C4-2B (cell line): Measurements from ENCODE around the gene FMNL2.

Experiments used
- H3K27ac ChIP-seq: fragments of 450-650 bp; 2 replicates; pipeline ENCODE4 v1.5.1; 2017
- ZFX ChIP-seq: fragments of 450-650 bp; IDR thresholded peaks from 2 replicates; pipeline ENCODE4 v1.6.1; 2017
- TF ChIP-seq, protein P1 (sequence below): fragments of 450-650 bp; conservative IDR thresholded peaks from 2 replicates; pipeline ENCODE4 v1.5.1; 2017; ENCODE audit warnings: mild to moderate bottlenecking

FMNL2 gene

DNA sequence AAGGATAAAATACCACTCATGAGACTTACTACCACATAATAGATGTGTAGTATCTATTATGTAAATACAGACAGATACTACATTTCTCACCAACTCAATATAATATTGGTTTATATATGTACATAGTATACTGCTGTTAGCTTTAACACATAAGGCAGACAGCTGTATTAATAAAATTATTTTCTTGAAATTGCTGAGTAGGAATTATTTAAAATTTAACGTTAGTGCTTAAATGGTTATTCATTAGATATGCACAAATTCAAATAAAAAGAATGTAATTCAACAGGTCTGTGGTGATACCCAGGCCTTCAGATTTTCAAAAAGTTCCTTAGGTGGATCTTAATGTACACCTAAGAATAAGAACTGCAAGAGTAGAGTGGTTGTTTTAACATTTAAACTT, 323.2 kb downstream of the FMNL2 start:
- H3K27ac ChIP-seq = no peak overlapping the region
- no peak for TF ChIP-seq ZFX
- TF ChIP-seq, protein P1, sequence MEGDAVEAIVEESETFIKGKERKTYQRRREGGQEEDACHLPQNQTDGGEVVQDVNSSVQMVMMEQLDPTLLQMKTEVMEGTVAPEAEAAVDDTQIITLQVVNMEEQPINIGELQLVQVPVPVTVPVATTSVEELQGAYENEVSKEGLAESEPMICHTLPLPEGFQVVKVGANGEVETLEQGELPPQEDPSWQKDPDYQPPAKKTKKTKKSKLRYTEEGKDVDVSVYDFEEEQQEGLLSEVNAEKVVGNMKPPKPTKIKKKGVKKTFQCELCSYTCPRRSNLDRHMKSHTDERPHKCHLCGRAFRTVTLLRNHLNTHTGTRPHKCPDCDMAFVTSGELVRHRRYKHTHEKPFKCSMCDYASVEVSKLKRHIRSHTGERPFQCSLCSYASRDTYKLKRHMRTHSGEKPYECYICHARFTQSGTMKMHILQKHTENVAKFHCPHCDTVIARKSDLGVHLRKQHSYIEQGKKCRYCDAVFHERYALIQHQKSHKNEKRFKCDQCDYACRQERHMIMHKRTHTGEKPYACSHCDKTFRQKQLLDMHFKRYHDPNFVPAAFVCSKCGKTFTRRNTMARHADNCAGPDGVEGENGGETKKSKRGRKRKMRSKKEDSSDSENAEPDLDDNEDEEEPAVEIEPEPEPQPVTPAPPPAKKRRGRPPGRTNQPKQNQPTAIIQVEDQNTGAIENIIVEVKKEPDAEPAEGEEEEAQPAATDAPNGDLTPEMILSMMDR = no peak

DNA sequence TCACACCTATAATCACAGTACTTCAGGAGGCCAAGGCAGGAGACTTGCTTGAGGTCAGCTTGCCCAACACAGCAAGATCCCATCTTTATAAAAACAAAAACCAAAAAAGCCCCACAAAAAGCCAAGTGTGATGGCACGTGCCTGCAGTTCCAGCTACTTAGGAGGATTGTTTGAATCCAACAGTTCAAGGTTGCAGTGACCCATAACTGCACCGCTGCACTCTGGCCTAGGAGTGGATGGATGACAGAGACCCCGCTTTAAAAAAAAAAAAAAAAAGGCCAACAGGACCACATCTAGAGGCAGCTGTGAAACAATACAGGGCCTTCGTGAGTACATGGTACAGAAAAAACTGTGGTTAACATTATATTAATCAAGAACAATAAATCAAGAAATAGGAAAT, 326.1 kb downstream of the FMNL2 start:
- TF ChIP-seq, protein P1 = no peak
- no peak for TF ChIP-seq ZFX

DNA sequence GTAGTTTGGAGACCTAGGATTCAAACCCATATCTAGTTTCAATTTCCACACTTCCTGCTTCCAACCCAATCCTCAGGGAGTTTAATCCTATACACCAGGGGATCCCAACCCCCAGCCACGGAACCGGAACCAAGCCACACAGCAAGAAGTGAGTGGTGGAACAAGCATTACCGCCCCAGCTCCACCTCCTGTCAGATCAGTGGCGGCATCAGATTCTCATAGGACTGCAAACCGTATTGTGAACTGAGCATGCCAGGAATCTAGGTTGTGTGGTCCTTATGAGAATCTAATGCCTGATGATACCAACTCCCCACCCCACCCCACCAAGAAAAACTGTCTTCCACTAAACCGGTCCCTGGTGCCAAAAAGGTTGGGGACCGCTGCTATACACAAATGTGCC, 329.8 kb downstream of the FMNL2 start:
- TF ChIP-seq, protein P1 = no peak
- TF ChIP-seq ZFX = no peak
- no peak overlapping the region for H3K27ac ChIP-seq

More for the DNA sequence above, 326.1 kb downstream of the FMNL2 start:
- no peak overlapping the region for H3K27ac ChIP-seq

DNA sequence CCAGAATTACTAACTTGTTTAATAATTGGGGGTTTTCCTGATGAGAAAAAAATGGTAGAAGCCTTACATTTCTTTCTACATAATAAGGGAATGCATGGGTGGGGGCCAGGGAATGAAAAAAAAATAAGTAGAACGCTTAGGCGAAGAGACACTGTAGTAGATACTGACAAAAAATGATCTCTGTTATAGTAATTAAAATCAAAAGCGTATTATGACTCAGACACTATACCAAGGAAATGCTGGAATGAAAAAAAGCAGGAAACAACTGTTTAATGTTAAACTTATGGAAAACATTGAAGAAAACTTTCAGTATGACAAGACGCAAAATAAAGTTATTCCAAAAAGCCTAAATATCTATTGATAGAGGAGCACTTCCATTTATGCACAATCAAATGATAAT, 339.4 kb downstream of the FMNL2 start:
- no peak overlapping the region for H3K27ac ChIP-seq
- no peak for TF ChIP-seq ZFX
- TF ChIP-seq, protein P1 = no peak

DNA sequence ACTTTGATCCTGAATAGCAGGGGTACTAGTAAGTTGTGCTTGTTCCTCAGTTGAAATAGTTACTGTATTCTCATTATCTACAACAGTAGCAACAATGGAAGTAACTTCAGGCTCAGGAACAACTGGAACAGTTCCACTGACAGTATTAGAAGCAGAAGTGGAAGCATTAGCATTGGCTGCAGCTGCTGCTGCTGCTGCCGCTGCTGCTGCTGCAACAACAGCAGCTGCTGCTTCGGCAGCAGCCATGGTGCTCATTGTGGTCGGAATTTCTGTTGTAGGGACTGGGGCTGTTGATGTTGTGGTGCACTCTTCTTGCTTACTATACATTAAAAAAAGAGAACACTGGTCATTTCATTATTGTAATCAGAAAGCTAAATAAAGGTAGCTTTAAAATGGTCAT, 341.5 kb downstream of the FMNL2 start:
- H3K27ac ChIP-seq = no peak overlapping the region
- no peak for TF ChIP-seq ZFX
- TF ChIP-seq, protein P1 = no peak

DNA sequence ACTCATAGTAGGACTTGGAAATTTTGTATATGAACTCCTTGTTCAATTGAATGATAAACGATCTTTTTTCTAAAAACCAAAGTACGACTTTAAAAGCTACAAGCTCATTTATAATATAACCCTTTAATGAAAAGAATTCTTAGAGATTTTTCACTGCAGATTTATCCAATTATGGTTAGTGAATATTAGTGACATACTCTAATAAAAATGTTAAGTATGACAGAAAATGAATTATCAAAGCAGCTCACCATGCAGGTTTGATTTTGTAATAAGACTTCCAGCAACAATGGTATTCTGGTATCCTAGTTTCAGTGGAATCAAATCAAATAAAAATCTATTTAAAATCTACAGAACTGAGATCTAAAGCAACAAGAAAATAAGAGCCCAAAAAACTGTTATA, 343.8 kb downstream of the FMNL2 start:
- no peak for TF ChIP-seq ZFX
- TF ChIP-seq, protein P1 = no peak
- H3K27ac ChIP-seq = no peak overlapping the region

DNA sequence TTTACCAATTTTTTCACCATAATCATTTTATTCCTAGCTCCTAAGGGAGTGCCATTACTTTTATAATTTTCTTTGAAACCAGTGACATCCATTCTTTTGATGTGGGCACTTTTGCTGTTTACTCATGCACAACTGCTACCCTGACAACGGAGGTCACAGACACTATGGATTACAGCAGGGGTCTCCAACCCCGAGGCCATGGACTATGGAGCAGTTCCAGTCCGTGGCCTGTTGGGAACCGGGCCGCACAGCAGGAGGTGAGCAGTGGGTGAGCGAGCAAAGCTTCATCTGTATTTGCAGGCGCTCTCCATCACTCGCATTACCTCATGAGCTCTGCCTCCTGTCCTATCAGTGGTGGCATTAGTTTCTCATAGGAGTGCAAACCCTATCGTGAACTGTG, 347.7 kb downstream of the FMNL2 start:
- TF ChIP-seq, protein P1 = no peak
- TF ChIP-seq ZFX = no peak
- no peak overlapping the region for H3K27ac ChIP-seq
